Germinal center (tissue), 1 donor: ENCODE results near the gene CARD11.

ENCODE experiments used
- DNase-seq: peaks from one replicate; pipeline ENCODE4 v3.0.0; 2012; ENCODE audit warnings: mixed read lengths, low spot score

Gene CARD11

DNA sequence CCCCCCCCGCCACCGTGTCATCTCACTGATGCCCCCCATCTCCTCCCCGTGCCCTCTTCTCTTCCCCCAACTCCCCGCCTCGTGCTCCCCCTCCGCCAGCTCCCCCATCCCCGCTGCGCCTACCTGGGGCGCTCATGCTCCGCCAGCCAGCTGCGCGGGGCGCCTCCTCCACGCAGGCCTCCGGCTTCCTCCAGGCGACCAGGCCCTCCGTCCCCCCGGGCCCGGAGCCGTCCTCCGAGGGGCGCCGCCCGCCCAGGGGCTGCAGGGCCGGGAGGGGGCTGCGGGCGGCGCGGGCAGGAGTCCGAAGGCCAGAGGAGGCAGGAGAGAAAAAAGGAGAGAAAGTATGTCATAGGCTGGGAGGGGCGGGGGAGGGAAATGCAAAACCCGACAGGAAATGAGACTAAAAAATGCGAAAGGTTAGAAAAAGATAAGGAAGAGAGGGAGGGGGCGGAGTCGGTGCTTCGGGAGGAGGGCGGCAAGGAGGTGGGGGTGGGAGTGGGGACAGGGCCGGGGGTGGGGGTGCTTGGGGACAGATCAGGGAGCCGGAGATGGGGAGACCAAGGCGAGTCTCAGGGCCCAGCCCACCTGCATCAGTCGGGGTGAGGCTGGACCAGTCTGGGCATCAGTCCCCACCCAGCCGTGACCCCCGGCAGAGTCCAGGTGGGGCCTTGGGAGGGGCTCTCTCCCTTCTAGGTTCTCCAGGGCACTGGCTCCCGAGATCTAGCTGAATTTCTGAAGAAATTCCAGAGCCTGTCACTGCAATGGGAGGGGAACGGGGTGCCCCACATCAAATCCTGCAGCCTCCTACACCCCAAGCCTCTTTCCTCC is at the start of gene CARD11:
CARD11 (minus strand) TSS at position 324 of the 828 bp plus-strand sequence. CDS start 85,361 bp downstream, outside the sequence.
- DNase-seq: peak; percentile 77

DNA sequence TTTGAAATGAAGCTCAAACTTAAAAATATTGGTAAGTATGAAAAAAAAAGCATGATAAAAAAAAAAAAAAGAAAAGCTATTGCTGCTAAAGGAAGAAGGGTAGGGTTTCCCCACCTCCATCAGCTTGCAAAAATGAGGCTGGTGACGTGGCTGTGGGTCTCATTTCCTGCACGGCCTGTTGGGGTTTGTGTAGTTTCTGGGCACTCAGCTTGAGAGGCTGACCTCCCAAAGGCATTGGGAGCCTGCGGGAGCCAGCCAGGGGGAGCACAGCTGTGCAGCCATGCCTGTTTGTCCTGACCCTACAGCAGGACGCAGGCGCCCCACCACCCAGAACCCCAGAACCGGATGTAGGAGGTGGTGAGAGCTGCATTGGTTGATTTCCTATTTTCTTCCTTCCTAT is 48.8 kb upstream of the CARD11 start:
- DNase-seq: peak; percentile 51

DNA sequence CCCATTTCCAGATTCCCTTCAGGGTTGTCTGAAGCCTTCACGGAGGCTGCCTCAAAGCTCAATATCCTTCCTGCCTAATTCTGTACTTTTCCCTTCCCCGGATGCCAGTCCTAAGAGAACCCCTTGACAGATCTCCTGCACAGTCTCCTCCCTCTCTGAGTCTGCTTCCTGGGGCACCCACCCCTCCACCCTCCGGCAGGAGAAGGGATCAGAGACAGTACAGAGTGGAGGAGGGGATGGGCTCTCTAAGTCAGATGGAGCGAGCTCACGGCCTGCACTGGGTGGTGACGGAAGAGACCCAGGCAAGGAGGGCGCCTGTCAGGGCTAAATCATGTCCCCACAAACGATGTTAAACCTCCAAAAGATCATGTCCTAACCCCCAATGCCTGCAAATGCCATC is 48.0 kb upstream of the CARD11 start:
- DNase-seq: no peak

DNA sequence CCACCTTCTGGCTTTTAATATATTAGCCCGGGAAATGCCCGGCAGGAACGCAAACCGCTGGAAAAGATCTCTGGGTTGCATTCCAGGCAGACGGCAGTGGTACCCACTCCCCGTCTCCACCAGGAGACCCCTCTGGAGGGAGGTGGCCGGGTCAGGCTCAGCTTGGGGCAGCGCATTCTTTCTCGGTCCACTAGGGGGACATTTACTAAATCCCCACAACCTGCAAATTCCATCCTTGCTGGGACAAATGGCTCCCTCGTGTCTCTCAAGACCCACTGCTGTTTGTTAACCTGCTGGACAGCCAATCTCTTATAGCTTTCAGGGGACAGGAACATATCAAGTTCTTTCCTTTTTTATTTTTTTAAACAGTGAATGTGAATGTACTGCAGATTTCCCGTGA is 45.8 kb upstream of the CARD11 start:
- DNase-seq: peak; percentile 34

DNA sequence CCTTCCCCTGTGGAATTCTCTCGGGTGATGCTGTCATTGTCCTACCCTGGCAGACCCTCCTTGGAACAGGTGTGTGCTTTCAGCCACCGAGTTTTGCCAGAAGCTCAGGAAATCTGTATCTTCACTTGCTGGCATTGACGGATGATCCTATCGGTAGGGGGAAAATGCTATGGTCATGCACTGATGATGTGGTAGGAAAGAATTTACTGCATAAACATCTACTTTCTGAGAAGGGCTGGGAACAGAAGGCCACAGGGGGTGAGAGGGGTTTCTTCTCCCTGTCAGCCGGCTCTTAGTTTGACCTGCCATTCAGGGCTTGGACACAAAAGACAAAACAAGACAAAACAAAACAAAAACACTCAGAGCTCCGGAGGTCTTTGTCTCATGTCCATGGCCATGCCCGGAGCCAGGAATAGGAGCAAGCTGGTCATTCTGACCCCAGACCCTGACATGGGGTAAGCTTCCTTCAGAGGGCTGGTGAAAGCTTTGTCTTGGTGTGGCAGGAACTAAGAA is 43.6 kb upstream of the CARD11 start:
- no peak for DNase-seq

DNA sequence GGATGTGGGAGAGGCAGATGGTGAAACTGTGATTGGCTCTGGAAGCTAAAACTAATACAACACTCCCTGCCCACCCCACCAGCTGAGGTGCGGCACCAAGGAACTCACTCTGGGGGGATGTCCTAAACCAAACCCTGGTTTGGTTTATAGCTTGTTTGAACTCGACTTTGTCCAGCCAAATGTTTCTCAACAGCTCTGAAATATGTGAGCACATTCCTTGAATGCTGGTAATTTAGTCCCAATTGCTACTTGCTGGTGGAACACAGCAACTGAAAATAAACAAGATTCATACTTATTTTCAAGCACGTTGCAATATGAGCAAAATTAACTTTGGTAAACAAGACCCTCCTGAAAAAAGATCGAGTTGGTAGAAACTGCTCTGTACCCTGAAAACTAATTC is 39.7 kb upstream of the CARD11 start:
- DNase-seq: no peak

DNA sequence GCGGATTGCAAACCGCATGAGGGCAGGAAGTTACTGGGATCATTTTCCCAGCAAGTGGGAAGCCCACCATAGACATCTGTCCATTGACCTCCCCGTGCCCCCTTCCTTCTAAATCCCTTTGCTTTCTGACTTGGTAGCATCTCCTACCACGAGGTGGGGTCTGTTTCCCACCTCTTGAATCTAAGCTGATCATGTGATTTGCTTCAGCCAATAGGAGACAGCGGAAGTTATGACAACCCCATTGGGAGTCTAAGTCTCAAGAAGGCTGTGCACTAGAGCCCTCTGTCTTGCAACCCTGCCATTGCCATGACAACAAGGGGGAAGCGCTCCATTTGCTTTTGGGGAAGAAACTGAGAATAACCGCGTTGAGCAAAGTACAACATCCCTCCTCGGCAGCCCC is 39.2 kb upstream of the CARD11 start:
- no peak for DNase-seq

DNA sequence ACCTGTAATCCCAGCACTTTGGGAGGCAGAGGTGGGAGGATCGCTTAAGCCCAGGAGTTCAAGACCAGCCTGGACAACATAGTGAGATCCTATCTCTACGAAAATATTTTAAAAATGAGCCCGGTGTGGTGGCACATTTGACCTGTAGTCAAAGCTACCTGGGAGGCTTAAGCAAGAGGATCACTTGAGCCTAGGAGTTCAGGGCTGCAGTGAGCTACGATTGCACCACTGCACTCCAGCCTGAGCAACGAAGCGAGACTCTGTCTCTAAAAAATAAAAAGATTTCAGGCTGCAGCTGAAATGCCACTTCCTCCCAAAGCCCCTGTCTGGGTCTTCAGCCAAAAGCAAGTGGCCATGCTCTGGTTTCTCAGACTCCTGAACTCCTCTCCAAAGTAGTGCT is 38.7 kb upstream of the CARD11 start:
- no peak for DNase-seq

DNA sequence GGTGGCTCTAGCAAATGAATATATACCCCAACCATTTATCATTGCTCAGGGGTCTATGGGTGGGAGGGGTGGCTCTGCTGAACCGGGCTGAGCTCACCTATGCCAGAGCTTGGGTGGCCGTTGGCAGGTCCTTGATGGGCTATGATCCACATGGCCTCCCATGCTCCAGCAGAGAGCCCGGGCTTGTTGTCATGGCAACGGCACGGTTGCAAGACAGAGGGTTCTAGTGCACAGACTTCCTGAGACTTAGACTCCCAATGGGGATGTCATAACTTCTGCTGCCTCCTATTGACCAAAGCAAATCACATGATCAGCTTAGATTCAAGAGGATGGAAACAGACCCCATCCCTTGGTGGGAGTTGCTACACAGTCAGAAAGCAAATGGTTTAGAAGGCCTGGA is 36.4 kb upstream of the CARD11 start:
- DNase-seq: no peak

DNA sequence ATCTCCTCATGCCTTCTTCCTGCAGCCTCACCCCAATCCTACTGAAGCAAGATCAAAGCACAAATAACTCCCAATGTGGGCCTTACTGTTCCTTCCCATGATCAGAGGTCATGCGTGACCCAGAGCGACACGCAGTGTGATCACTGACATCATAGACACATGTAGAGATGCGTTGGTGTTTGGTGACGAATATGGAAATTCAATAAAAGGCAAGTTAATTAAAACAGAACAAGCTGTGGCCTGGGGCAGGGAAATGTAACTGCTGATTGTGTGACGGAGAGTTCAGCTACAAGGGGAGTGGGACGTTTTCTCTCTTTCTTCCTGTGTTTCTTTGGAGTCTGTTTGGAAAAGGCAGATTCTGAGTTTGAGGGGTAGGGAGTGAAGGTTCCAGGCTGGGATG is 34.8 kb upstream of the CARD11 start:
- peak; percentile 28 for DNase-seq

DNA sequence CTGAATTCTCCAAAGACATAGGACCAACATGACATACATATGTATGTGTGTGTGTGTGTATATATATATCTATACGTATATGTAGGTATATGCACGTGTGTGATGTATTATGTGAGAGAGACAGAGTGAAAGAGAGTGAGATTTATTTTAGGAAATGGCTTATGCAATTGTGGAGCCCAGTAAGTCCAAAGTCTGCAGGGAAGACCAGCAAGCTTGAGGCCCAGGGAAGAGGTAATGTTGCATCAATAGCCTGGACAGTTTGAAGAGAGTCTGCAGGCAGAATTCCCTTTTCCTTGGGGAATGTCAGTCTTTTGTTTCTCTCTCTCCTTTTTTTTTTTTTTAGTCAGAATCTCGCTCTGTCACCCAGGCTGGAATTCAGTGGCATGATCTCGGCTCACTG is 33.0 kb upstream of the CARD11 start:
- no peak for DNase-seq

DNA sequence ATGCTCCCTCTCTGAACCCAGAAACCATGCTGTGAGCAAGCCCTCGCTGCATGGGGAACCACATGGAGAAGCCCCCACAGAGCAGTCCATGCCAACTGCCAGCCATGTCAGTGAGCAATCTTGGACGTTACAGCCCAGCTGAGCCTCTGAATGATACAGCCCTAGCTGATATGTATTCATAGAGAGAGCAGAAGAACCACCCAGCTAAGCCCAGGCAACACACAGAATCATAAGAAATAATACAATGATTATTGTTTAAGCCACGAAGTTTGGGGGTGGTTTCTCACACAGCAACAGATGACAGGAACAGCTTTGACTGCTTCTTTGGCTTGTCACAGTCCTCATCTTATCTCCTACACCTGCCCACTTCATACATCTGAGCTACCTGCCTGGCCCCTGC is 32.5 kb upstream of the CARD11 start:
- DNase-seq: no peak

DNA sequence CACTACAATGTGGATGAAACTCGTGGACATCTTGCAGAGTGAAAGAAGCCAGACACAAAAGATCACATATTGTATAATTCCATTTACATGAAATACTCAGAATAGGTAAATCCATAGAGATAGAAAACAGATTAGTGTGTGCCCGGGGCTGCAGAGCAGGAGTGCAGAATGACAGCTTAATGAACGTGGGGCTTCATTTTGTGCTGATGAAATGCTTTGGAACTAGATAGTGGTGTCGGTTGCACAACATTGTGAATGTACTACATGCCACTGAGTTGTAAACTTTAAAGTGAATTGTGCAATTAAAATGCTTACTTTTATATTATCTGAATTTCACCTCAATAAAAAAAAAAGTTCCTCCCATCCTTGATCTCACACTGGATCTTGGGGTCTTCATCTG is 31.8 kb upstream of the CARD11 start:
- no peak for DNase-seq

DNA sequence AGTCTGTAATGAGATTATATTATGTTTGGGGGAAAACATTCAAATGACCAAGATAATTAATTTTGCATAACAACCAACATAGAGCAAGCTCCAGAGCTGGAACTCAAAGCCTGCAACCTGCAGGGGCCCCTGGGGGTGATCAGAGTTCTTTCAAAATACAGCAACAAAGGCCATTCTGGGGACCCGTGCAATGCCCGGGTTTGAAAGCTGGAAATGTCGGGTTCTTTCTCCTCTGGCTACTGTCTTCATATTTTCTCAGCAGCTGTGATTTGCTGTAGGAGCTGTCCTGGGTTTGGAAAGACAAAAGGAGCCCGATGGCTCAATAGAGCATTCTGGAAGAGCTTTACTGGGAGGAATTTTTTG is 30.8 kb upstream of the CARD11 start:
- no peak for DNase-seq

DNA sequence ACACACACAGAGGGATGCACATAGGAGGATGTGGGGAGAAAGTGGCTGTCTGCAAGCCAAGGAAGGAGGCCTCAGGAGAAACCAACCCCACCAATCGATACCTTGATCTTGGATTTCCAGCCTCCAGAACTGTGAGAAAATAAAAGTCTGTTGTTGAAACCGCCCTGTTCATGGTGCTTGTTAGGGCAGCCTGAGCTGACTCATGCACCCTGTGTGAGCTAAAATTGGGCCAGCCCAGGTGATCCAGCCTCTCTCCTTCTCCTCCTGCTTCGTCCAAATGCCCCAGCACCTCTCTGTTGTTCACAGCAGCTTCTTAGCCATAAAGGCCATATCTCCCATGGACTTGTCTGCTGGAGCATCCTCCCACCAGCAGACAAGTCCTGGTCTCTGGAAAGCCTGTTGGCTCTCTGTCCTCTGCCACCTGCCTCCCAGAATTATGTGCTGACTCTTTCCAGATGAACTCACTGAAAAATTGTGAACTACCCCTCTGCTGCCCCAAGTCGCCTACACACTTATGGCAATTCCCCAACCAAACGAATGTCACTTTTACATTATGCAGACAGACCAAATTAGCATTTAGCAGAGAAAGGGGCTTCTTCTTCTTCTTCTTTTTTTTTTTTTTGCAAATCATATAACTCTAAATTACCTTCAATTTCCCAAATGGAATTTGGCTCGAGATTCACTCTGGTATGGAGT is 30.2 kb upstream of the CARD11 start:
- DNase-seq: no peak

DNA sequence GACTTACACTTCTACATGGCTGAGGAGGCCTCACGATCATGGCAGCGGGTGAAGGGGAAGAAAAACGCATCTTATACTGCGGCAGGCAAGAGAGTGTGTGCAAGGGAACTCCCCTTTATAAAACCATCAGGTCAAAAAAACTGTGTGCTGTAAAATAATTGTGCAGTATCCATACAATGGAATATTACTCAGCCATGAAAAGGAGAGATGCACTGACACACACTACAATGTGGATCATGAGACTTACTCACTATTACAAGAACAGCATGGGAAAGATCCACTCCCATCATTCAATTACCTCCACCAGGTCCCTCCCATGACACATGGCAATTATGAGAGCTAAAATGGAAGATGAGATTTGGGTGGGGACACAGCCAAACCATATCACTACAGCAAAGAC is 27.2 kb upstream of the CARD11 start:
- no peak for DNase-seq

DNA sequence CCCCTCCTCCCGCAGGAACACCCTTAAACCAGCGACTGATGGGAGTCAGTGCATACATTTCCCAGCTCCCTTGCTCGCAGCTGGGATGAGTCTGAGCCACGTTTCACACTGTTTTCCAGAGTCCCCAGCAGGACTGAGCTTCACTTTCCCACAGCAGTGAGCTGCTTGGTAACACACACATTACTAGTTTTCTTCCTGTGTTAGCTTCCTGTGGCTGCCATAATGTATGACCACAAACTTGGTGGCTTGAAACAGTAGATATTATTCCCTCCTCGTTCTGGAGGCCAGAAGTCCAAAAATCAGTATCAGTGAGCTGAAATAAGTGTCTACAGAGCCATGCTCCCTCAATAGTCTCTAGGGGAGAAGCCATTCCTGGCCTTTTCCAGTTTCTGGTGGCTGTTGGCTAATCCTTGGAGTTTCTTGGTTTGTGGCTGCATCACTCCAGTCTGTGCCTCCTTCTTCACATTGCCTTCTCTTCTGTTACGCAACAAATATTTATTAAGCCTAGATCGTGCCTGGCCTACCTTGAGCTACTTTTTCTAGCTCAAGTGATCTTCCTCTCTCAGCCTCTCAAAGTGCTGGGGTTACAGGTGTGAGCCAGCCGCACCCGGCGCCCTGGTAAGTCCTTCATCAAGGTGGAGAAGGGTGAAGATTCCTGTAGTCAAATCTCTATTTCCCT is 26.2 kb upstream of the CARD11 start:
- DNase-seq: no peak

DNA sequence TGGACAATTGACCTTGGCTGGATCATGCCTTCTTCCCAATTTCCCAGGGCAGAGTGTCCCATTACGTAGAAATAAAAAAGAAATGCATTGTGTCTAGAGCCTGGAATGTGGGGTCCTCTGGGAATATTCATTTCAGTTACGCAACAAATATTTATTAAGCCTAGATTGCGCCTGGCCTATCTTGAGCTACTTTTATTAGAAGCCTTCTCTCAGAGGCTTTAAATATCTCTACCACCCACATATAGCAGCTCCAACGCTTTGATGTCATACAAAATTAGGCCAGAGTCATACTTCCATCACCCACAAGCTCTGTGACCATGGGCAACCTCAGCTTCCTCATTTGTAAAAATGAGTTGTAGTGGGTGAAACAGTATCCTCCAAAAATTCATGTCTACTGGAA is 24.9 kb upstream of the CARD11 start:
- peak; percentile 41 for DNase-seq

DNA sequence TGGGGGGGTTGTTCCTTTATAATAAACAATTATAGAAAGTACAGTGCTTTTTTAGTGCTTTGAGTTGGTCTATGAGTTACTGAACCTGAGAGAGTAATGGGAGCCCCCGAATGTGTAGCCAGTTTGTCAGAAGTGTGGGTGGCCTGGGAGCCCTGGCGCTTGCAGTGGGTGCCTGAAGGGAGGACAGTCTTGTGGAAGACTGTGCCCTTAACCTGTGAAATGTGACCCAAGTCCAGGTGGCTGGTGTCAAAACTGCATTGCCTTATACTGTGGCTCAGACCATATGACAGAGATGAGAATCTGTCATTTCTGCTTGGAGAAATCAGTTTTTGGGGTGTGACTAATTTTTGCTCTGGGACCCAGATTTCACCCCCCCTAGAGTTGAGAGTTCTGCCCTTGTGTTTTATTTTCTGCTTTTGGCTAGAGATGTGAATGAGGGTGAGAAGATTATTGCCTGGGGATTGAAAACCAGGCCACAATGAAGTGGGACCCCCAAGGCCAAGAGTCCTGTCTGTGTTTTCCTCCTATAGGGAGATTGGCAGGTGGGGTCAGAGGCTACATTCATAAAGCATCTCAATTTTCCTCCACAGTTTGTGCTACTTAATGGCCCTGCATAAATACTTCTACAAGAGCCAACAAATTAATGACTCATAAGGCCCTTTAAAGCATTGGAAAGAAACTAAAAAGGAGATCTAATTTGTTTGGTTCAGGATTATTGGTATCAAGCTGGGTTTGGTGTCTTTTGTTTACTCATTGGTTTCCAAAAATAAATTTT is 24.1 kb upstream of the CARD11 start:
- no peak for DNase-seq

DNA sequence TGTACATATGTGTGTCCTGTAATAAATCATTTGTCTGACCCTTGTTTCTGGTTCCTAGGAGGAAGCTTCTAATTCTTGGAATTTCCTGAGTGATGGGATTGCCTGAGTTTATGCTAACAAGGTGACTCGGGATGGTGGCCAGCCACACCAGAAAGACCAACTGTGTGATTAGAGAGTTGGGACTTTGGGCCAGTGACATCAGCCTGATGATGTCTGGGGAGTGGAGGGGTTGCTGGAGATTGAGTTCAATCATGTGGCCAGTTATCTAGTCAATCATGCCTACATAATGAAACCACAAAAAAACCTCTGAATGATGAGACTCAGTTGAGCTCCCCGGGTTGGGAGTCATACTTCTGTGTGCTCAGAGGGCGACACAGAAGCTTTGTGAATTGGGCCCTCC is 23.5 kb upstream of the CARD11 start:
- DNase-seq: peak; percentile 46

DNA sequence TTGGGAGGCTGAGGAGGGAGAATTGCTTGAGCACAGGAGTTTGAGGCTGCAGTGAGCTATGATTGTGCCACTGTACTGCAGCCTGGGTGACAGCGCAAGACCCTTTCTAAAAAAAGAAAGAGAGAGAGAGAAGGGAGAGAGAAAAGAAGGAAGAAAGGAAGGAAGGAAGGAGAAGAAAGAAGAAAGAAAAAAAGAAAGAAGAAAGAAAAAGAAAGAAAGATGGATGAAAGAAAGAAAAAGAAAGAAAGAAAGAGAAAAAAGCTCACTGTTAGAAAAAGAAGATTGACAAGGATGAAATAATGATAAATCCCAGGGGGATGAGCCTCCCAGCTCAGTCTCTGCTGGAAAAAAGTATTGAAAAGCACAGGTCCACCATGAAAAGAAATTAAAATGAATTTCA is 22.8 kb upstream of the CARD11 start:
- no peak for DNase-seq

DNA sequence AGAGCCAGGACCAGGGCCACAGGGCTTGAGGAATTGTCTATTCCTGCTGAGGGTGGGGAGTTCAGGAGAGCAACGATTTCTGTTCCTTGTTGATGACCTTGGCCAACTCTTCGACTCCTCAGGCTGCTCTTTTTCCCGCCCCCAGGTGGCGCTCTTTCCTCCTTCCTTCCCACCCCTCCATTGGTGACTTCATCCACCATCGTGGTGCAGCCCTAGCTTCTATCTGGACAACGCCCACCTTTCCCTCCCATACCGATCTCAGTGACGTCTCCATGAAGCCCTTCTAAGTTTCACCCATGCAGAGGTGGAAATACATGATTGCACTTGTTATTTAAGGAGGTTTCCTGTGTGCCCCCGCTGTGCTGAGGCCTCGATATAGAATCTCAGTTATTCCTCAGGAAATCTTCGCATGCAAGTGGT is 22.1 kb upstream of the CARD11 start:
- peak; percentile 74 for DNase-seq
